Upper lobe of right lung (tissue), 1 donor: ENCODE results near the gene B3GLCT. TPM values are rescaled to one million over a fixed set of nuclear protein-coding genes. Genes with fewer than 3 reads are reported as not detected.

Experiments
- ATAC-seq: fragments of 200-7000 bp; cut with Tn5 transposase; one replicate; pipeline ENCODE4 v1.9.1; 2020; ENCODE audit warnings: mild to moderate bottlenecking, moderate library complexity
- DNase-seq: peaks from one replicate; pipeline ENCODE4 v3.0.0-alpha.2; 2020
- H3K27ac ChIP-seq: fragments of 200-600 bp; one replicate; pipeline ENCODE4 v1.8.0; 2022
- H3K27me3 ChIP-seq: fragments of 200-600 bp; one replicate; pipeline ENCODE4 v1.8.0; 2022; ENCODE audit warnings: mild to moderate bottlenecking
- H3K36me3 ChIP-seq: fragments of 200-600 bp; one replicate; pipeline ENCODE4 v1.8.0; 2022
- H3K4me1 ChIP-seq: fragments of 200-600 bp; one replicate; pipeline ENCODE4 v1.8.0; 2022
- H3K4me3 ChIP-seq: fragments of 200-600 bp; one replicate; pipeline ENCODE4 v1.8.0; 2022; ENCODE audit warnings: mild to moderate bottlenecking
- H3K9me3 ChIP-seq: fragments of 200-600 bp; one replicate; pipeline ENCODE4 v1.8.0; 2022
- CTCF ChIP-seq: fragments of 200-600 bp; IDR thresholded peaks from one replicate; pipeline ENCODE4 v1.8.0; 2022; ENCODE audit warnings: antibody characterized with exemption
- intact Hi-C: fragments of 100-400 bp; cut with DNase I; formaldehyde crosslinking; loops from one replicate; pipeline ENCODE4 v1.11.0; 2022
- total RNA-seq: library from RNA; stranded (reverse); fragmentation: NEBNext Ultra II Directional; extraction: Animal tissue kit (Norgen Biotek cat#: 25700); gene quantifications from one replicate; pipeline ENCODE4 v1.2.1, GENCODE V29; 2021
- donor health status: DM: no; HTN: yes; CAD: no; lungs with severe emphysema.

B3GLCT gene
- total RNA-seq, 1 donor from 2014 or later = 6.7 TPM

DNA sequence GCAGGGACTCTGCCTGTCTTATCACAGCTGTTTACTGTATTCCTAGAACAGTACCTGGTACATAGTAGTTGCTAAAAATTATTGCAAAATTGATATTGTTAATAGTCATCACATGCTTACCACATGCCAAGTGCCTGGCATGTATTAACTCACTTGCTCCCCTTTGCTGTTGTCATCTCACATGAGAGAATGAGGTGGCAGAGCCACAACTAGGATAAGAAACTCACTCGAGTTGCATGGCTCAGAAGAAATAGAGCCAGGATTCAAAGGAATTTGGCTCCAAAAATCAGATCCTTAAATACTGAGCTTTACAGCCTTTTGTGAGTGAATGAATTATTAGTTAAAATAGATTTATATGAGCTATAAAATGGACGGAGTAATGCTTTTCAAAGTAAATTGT is 42.6 kb downstream of the B3GLCT start:
- H3K4me1 ChIP-seq = no peaks in the 10 kb centered on the region
- no peaks in the 10 kb centered on the region for H3K36me3 ChIP-seq
- no peaks in the 10 kb centered on the region for H3K27me3 ChIP-seq
- DNase-seq (no peak), ATAC-seq (no peak)
- intact Hi-C loops = no loop called here
- H3K27ac ChIP-seq = no peak overlapping the region
- no peaks in the 10 kb centered on the region for H3K9me3 ChIP-seq
- H3K4me3 ChIP-seq = no peak overlapping the region
- TF ChIP-seq CTCF = no peak

DNA sequence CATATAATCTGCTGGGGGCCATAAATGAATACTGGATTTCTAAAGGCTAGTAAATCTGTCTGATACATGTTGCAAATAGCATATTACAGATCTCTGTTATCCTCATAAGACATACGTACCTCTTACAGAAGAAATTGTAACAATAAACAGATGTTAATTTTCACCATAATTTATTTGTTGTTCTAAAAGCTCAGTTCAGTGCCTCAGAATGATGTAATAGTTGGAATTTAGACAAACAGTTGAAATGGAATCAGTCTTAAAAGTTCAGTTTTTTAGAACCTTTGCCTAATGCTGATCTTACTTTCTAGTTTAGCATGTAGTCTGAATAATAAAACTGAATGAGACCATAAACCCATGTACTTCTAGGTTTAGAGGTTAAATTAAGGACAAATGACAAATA is 43.1 kb downstream of the B3GLCT start:
- Histone ChIP-seq H3K36me3 (no peaks in the 10 kb centered on the region), H3K27me3 (no peaks in the 10 kb centered on the region), H3K27ac (no peak overlapping the region), H3K4me3 (no peak overlapping the region), H3K4me1 (no peaks in the 10 kb centered on the region), H3K9me3 (no peaks in the 10 kb centered on the region)
- TF ChIP-seq CTCF = no peak
- intact Hi-C loops = no loop called here
- DNase-seq = no peak
- ATAC-seq = no peak

DNA sequence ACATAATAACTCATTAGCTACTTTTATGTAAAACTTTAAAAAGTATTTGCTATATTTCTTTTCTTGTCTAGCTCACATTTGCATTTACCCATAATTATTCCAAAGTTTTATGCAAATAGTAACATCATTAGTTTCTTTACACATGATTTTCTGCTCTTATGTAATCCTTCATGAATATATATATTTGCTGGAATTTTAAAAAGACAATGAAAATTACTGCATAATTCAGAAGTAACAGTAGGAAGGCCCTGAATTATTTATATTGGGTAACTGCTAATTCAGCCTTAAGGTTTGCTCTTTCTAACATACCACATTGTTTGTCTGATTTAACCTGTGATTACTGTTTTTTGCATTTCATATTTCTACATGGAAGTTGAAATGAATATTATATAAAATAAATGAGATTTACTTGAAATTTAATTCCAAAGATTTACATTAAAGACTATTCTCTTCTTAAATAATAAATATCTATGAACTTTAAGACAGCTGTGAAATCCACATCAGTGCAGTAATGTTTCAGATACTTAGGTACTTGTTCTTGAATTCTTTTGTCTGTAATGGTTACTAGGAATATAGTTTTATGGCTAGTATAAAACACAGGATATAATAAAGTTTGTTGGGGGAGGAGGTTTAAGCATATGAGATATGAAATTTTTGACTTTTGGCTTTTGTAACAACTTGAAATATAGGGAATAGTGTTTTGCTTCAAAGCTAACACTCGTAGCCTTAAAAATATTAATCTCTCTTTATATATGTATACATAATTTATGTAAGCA is 46.0 kb downstream of the B3GLCT start:
- H3K4me3 ChIP-seq = no peak overlapping the region
- no peaks in the 10 kb centered on the region for H3K27me3 ChIP-seq
- H3K4me1 ChIP-seq = no peaks in the 10 kb centered on the region
- intact Hi-C loops = no loop called here
- H3K36me3 ChIP-seq = no peaks in the 10 kb centered on the region
- TF ChIP-seq CTCF = no peak
- H3K9me3 ChIP-seq = no peaks in the 10 kb centered on the region
- ATAC-seq (no peak), DNase-seq (no peak)
- H3K27ac ChIP-seq = no peak overlapping the region

DNA sequence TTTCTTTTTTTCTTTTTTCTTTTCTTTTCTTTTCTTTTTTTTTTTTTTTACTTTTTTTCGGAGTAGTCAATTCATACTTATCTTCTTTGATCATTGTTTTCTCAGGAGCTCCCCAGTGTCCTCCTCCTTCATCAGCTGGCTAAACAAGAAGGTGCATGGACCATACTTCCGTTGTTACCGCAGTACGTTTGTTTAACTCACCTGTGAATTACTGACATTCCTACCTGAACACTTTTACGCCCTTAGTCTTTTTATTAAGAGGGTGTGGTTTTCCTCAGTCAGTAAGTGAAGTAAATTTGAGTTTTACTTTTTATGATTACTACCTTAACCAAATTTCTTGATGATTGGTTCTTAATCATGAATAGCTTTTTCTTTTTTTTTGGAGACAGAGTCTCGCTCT is 47.1 kb downstream of the B3GLCT start:
- intact Hi-C loops = no loop called here
- ATAC-seq = peak; percentile 62

GRCh38 chr13:31248361-31248760 is 48.6 kb downstream of the B3GLCT start:
- no peaks in the 10 kb centered on the region for H3K4me1 ChIP-seq
- no peaks in the 10 kb centered on the region for H3K36me3 ChIP-seq
- no peak overlapping the region for H3K4me3 ChIP-seq
- H3K27ac ChIP-seq = no peak overlapping the region
- intact Hi-C loops = no loop called here
- H3K9me3 ChIP-seq = no peaks in the 10 kb centered on the region
- ATAC-seq (no peak), DNase-seq (no peak)
- H3K27me3 ChIP-seq = no peaks in the 10 kb centered on the region
- TF ChIP-seq CTCF = no peak

More for the DNA sequence above, 47.1 kb downstream of the B3GLCT start:
- TF ChIP-seq CTCF = no peak
- no peak for DNase-seq
- H3K27ac ChIP-seq = no peak overlapping the region
- no peaks in the 10 kb centered on the region for H3K27me3 ChIP-seq
- H3K4me1 ChIP-seq = no peaks in the 10 kb centered on the region
- H3K4me3 ChIP-seq = no peak overlapping the region
- no peaks in the 10 kb centered on the region for H3K36me3 ChIP-seq
- H3K9me3 ChIP-seq = no peaks in the 10 kb centered on the region
